ENCODE data around the gene THTPA. TPM values are rescaled to one million over a fixed set of nuclear protein-coding genes. Genes with fewer than 3 reads are reported as not detected.

Gene THTPA
- total RNA-seq, 2 donors from 2014 or later = 10.0 to 13.6 TPM

- DNase-seq (no peak), ATAC-seq (no peak)
- Mint-ChIP-seq H3K27ac (no peak overlapping the region), H3K27me3 (no peaks in the 10 kb centered on the region), H3K4me1 (peaks cover 11% of the 10 kb centered on the region), H3K36me3 (ENCODE audit: low read depth) (no peaks in the 10 kb centered on the region), H3K4me3 (no peak overlapping the region)
- H3K9me3 ChIP-seq (ENCODE audit: control insufficient read depth, low read length, poor library complexity, severe bottlenecking) = no peaks in the 10 kb centered on the region
Observed at GRCh38 chr14:23550812-23551265, 5.2 kb upstream of the THTPA start.

GRCh38 chr14:23551266-23552028, 4.6 kb upstream of the THTPA start, which contains the start of gene ZFHX2:
TSS of gene ZFHX2 (minus strand) at chr14:23551765. CDS start at chr14:23535325, 16,440 bp downstream.
- DNase-seq (peak; percentile 50 to 63 (median 63)), ATAC-seq (peak; percentile 62)
- no peaks in the 10 kb centered on the region for H3K9me3 ChIP-seq (ENCODE audit: control insufficient read depth, low read length, poor library complexity, severe bottlenecking)
- no peaks in the 10 kb centered on the region for H3K27me3 Mint-ChIP-seq
- H3K27ac Mint-ChIP-seq = no peak within 1 kb of the TSS
- no peak within 1 kb of the TSS for H3K4me3 Mint-ChIP-seq
- peaks cover 15% of the 10 kb centered on the region for H3K4me1 Mint-ChIP-seq
- no peaks in the 10 kb centered on the region for H3K36me3 Mint-ChIP-seq (ENCODE audit: low read depth)

- H3K27me3 Mint-ChIP-seq = no peaks in the 10 kb centered on the region
- no peak for ATAC-seq
- H3K4me1 Mint-ChIP-seq = peaks cover 34% of the 10 kb centered on the region
- H3K27ac Mint-ChIP-seq = peak overlapping the region; percentile 95
- DNase-seq = no peak
- peak overlapping the region; percentile 96 for H3K4me3 Mint-ChIP-seq
- no peaks in the 10 kb centered on the region for H3K9me3 ChIP-seq (ENCODE audit: control insufficient read depth, low read length, poor library complexity, severe bottlenecking)
- H3K36me3 Mint-ChIP-seq (ENCODE audit: low read depth) = no peaks in the 10 kb centered on the region
Observed at GRCh38 chr14:23555533-23555881, 564 bp upstream of the THTPA start.

- H3K9me3 ChIP-seq (ENCODE audit: control insufficient read depth, low read length, poor library complexity, severe bottlenecking) = no peaks in the 10 kb centered on the region
- H3K27me3 Mint-ChIP-seq = no peaks in the 10 kb centered on the region
- H3K4me3 Mint-ChIP-seq = peak overlapping the region; percentile 96
- H3K27ac Mint-ChIP-seq = peak overlapping the region; percentile 95
- DNase-seq (no peak), ATAC-seq (no peak)
- no peaks in the 10 kb centered on the region for H3K36me3 Mint-ChIP-seq (ENCODE audit: low read depth)
- peaks cover 33% of the 10 kb centered on the region for H3K4me1 Mint-ChIP-seq
Observed at GRCh38 chr14:23556700-23557440, 799 bp downstream of the THTPA start.

- peak overlapping the region; percentile 95 for H3K27ac Mint-ChIP-seq
- H3K36me3 Mint-ChIP-seq (ENCODE audit: low read depth) = no peaks in the 10 kb centered on the region
- H3K27me3 Mint-ChIP-seq = no peaks in the 10 kb centered on the region
- no peaks in the 10 kb centered on the region for H3K9me3 ChIP-seq (ENCODE audit: control insufficient read depth, low read length, poor library complexity, severe bottlenecking)
- no peak for DNase-seq
- no peak for ATAC-seq
- H3K4me1 Mint-ChIP-seq = peaks cover 32% of the 10 kb centered on the region
- peak overlapping the region; percentile 70 for H3K4me3 Mint-ChIP-seq
Observed at GRCh38 chr14:23557521-23557920, 1.4 kb downstream of the THTPA start.

GRCh38 chr14:23557946-23558345, 1.9 kb downstream of the THTPA start:
- ATAC-seq = no peak
- no peaks in the 10 kb centered on the region for H3K27me3 Mint-ChIP-seq
- peak overlapping the region; percentile 95 for H3K27ac Mint-ChIP-seq
- no peaks in the 10 kb centered on the region for H3K36me3 Mint-ChIP-seq (ENCODE audit: low read depth)
- H3K4me1 Mint-ChIP-seq = peaks cover 35% of the 10 kb centered on the region
- H3K9me3 ChIP-seq (ENCODE audit: control insufficient read depth, low read length, poor library complexity, severe bottlenecking) = no peaks in the 10 kb centered on the region
- peak overlapping the region; percentile 70 for H3K4me3 Mint-ChIP-seq
- DNase-seq = no peak

- H3K9me3 ChIP-seq (ENCODE audit: control insufficient read depth, low read length, poor library complexity, severe bottlenecking) = no peaks in the 10 kb centered on the region
- H3K4me3 Mint-ChIP-seq = no peak overlapping the region
- peaks cover 38% of the 10 kb centered on the region for H3K4me1 Mint-ChIP-seq
- no peaks in the 10 kb centered on the region for H3K27me3 Mint-ChIP-seq
- no peaks in the 10 kb centered on the region for H3K36me3 Mint-ChIP-seq (ENCODE audit: low read depth)
- H3K27ac Mint-ChIP-seq = peak overlapping the region; percentile 95
- DNase-seq = no peak
- ATAC-seq = no peak
Observed at GRCh38 chr14:23558346-23559009, 2.4 kb downstream of the THTPA start.

GRCh38 chr14:23559010-23559925, 3.2 kb downstream of the THTPA start:
- Mint-ChIP-seq H3K36me3 (ENCODE audit: low read depth) (peaks cover 4% of the 10 kb centered on the region), H3K27ac (peak overlapping the region; percentile 95), H3K27me3 (no peaks in the 10 kb centered on the region), H3K4me3 (no peak overlapping the region), H3K4me1 (peaks cover 42% of the 10 kb centered on the region)
- DNase-seq (peak; percentile 54 to 66 (median 65)), ATAC-seq (no peak)
- no peaks in the 10 kb centered on the region for H3K9me3 ChIP-seq (ENCODE audit: control insufficient read depth, low read length, poor library complexity, severe bottlenecking)

GRCh38 chr14:23559926-23560520, 4.0 kb downstream of the THTPA start:
- DNase-seq = no peak
- no peak overlapping the region for H3K27ac Mint-ChIP-seq
- H3K4me1 Mint-ChIP-seq = peaks cover 42% of the 10 kb centered on the region
- H3K9me3 ChIP-seq (ENCODE audit: control insufficient read depth, low read length, poor library complexity, severe bottlenecking) = no peaks in the 10 kb centered on the region
- no peak for ATAC-seq
- H3K4me3 Mint-ChIP-seq = no peak overlapping the region
- peaks cover 5% of the 10 kb centered on the region for H3K36me3 Mint-ChIP-seq (ENCODE audit: low read depth)
- no peaks in the 10 kb centered on the region for H3K27me3 Mint-ChIP-seq

GRCh38 chr14:23561259-23561658, 5.2 kb downstream of the THTPA start:
- Mint-ChIP-seq H3K27ac (no peak overlapping the region), H3K4me1 (peaks cover 33% of the 10 kb centered on the region), H3K27me3 (no peaks in the 10 kb centered on the region), H3K4me3 (no peak overlapping the region), H3K36me3 (ENCODE audit: low read depth) (peaks cover 5% of the 10 kb centered on the region)
- DNase-seq = no peak
- ATAC-seq = no peak
- no peaks in the 10 kb centered on the region for H3K9me3 ChIP-seq (ENCODE audit: control insufficient read depth, low read length, poor library complexity, severe bottlenecking)

- H3K4me1 Mint-ChIP-seq = peaks cover 32% of the 10 kb centered on the region
- no peak overlapping the region for H3K27ac Mint-ChIP-seq
- DNase-seq = no peak
- no peaks in the 10 kb centered on the region for H3K27me3 Mint-ChIP-seq
- ATAC-seq = no peak
- H3K9me3 ChIP-seq (ENCODE audit: control insufficient read depth, low read length, poor library complexity, severe bottlenecking) = no peaks in the 10 kb centered on the region
- no peak overlapping the region for H3K4me3 Mint-ChIP-seq
- H3K36me3 Mint-ChIP-seq (ENCODE audit: low read depth) = peaks cover 5% of the 10 kb centered on the region
Observed at GRCh38 chr14:23561873-23562821, 6.1 kb downstream of the THTPA start.

All from T-helper 17 cell (primary cell).